ENCODE data around the gene NELFE.

NELFE gene

GRCh38 chr6:31972709-31973350, 14.1 kb upstream of the NELFE start:
- Histone ChIP-seq H3K4me1 (ENCODE audit: low read depth, poor library complexity, severe bottlenecking) (peaks cover 11% of the 10 kb centered on the region), H3K27ac (peak overlapping the region; percentile 87), H3K9ac (peak overlapping the region; percentile 77), H3K79me2 (ENCODE audit: insufficient read depth, low read depth) (no peaks in the 10 kb centered on the region; the same call in 1 of the 2 replicates), H3K36me3 (ENCODE audit: insufficient read depth) (no peaks in the 10 kb centered on the region), H2AFZ (ENCODE audit: low read depth) (peak overlapping the region; percentile 80), H4K20me1 (ENCODE audit: insufficient read depth) (no peaks in the 10 kb centered on the region), H3K4me3 (IDR thresholded peaks at IDR 0.05; ENCODE audit: insufficient read depth, low read depth, low read length) (peak overlapping the region; percentile 45), H3K27me3 (ENCODE audit: insufficient read depth, low read depth) (no peaks in the 10 kb centered on the region), H3K4me2 (peak overlapping the region; percentile 98)
- no peak; the same call in 1 of the 2 replicates for TF ChIP-seq CTCF (conservative IDR thresholded peaks at IDR 0.05; ENCODE audit: low read depth, low read length)

GRCh38 chr6:31971993-31972708, 13.4 kb upstream of the NELFE start, which contains the start of gene DXO:
DXO (minus strand) TSS chr6:31972138; CDS start chr6:31971675, 463 bp downstream.
- peak within 1 kb of the TSS; percentile 87 for H3K27ac ChIP-seq
- H3K4me1 ChIP-seq (ENCODE audit: low read depth, poor library complexity, severe bottlenecking), result peaks cover 11% of the 10 kb centered on the region
- H3K4me2 ChIP-seq, result peak within 1 kb of the TSS; percentile 98
- peak within 1 kb of the TSS; percentile 45 for H3K4me3 ChIP-seq (IDR thresholded peaks at IDR 0.05; ENCODE audit: insufficient read depth, low read depth, low read length)
- no peaks in the 10 kb centered on the region for H3K27me3 ChIP-seq (ENCODE audit: insufficient read depth, low read depth)
- TF ChIP-seq CTCF (conservative IDR thresholded peaks at IDR 0.05; ENCODE audit: low read depth, low read length), result no peak; the same call in 1 of the 2 replicates
- H3K36me3 ChIP-seq (ENCODE audit: insufficient read depth), result no peaks in the 10 kb centered on the region
- H3K79me2 ChIP-seq (ENCODE audit: insufficient read depth, low read depth), result no peaks in the 10 kb centered on the region; the same call in 1 of the 2 replicates
- H2AFZ ChIP-seq (ENCODE audit: low read depth), result peak within 1 kb of the TSS; percentile 80
- H4K20me1 ChIP-seq (ENCODE audit: insufficient read depth), result no peaks in the 10 kb centered on the region
- H3K9ac ChIP-seq, result peak within 1 kb of the TSS; percentile 77

GRCh38 chr6:31971279-31971992, 12.7 kb upstream of the NELFE start:
- H2AFZ ChIP-seq (ENCODE audit: low read depth), result peak overlapping the region; percentile 80; the same call in 1 of the 2 replicates
- no peaks in the 10 kb centered on the region for H3K27me3 ChIP-seq (ENCODE audit: insufficient read depth, low read depth)
- no peaks in the 10 kb centered on the region for H3K36me3 ChIP-seq (ENCODE audit: insufficient read depth)
- TF ChIP-seq CTCF (conservative IDR thresholded peaks at IDR 0.05; ENCODE audit: low read depth, low read length), result no peak
- H3K79me2 ChIP-seq (ENCODE audit: insufficient read depth, low read depth), result no peaks in the 10 kb centered on the region; the same call in 1 of the 2 replicates
- peak overlapping the region; percentile 77 for H3K9ac ChIP-seq
- peaks cover 11% of the 10 kb centered on the region for H3K4me1 ChIP-seq (ENCODE audit: low read depth, poor library complexity, severe bottlenecking)
- H3K4me2 ChIP-seq, result peak overlapping the region; percentile 89
- H3K27ac ChIP-seq, result peak overlapping the region; percentile 87
- H4K20me1 ChIP-seq (ENCODE audit: insufficient read depth), result no peaks in the 10 kb centered on the region
- H3K4me3 ChIP-seq (IDR thresholded peaks at IDR 0.05; ENCODE audit: insufficient read depth, low read depth, low read length), result no peak overlapping the region

- H2AFZ ChIP-seq (ENCODE audit: low read depth), result no peak overlapping the region
- peak overlapping the region; percentile 77 for H3K9ac ChIP-seq
- no peaks in the 10 kb centered on the region for H3K36me3 ChIP-seq (ENCODE audit: insufficient read depth)
- H4K20me1 ChIP-seq (ENCODE audit: insufficient read depth), result no peaks in the 10 kb centered on the region
- no peak for TF ChIP-seq CTCF (conservative IDR thresholded peaks at IDR 0.05; ENCODE audit: low read depth, low read length)
- H3K79me2 ChIP-seq (ENCODE audit: insufficient read depth, low read depth), result no peaks in the 10 kb centered on the region; the same call in 1 of the 2 replicates
- H3K27ac ChIP-seq, result peak overlapping the region; percentile 87
- no peaks in the 10 kb centered on the region for H3K27me3 ChIP-seq (ENCODE audit: insufficient read depth, low read depth)
- H3K4me2 ChIP-seq, result peak overlapping the region; percentile 89
- no peak overlapping the region for H3K4me3 ChIP-seq (IDR thresholded peaks at IDR 0.05; ENCODE audit: insufficient read depth, low read depth, low read length)
- H3K4me1 ChIP-seq (ENCODE audit: low read depth, poor library complexity, severe bottlenecking), result peaks cover 11% of the 10 kb centered on the region
Observed at GRCh38 chr6:31970604-31971271, 12.0 kb upstream of the NELFE start.

All from KMS-11 (cell line).